ENCODE data around the gene AFG1L.
A peak's percentile ranks its signal among the peaks of the same experiment; 100 is the strongest.
"Not testable (repeated sequence)": the region's sequence is repeated elsewhere in the genome, so short reads cannot be mapped to it uniquely, and the experiment has no call there.

The AFG1L gene

GRCh38 chr6:108355120-108355519 lies 60.3 kb downstream of the AFG1L start:
- DNase-seq: no peak

GRCh38 chr6:108355890-108356289 lies 61.0 kb downstream of the AFG1L start:
- DNase-seq: no peak

GRCh38 chr6:108359901-108360882 lies 65.3 kb downstream of the AFG1L start:
- no peak for DNase-seq

GRCh38 chr6:108360919-108361311 lies 66.1 kb downstream of the AFG1L start:
- no peak for DNase-seq

- DNase-seq: peak; percentile 23
These were observed 66.6 kb downstream of the AFG1L start for GRCh38 chr6:108361312-108361932.

- no peak for DNase-seq
These were observed 67.6 kb downstream of the AFG1L start for GRCh38 chr6:108362455-108362854.

- DNase-seq: no peak
These were observed 68.3 kb downstream of the AFG1L start for GRCh38 chr6:108363113-108363512.

GRCh38 chr6:108363889-108364313 lies 69.0 kb downstream of the AFG1L start:
- DNase-seq: no peak

- DNase-seq: no peak
These were observed 69.6 kb downstream of the AFG1L start for GRCh38 chr6:108364470-108364869.

GRCh38 chr6:108365478-108365877 lies 70.6 kb downstream of the AFG1L start:
- peak; percentile 65 for DNase-seq

- no peak for DNase-seq
These were observed 71.4 kb downstream of the AFG1L start for GRCh38 chr6:108366236-108366635.

- no peak for DNase-seq
These were observed 73.7 kb downstream of the AFG1L start for GRCh38 chr6:108368431-108369030.

GRCh38 chr6:108380876-108381275 lies 86.0 kb downstream of the AFG1L start:
- no peak for DNase-seq

GRCh38 chr6:108383981-108384380 lies 89.1 kb downstream of the AFG1L start:
- DNase-seq: no peak

GRCh38 chr6:108389190-108389589 lies 94.3 kb downstream of the AFG1L start:
- not testable (repeated sequence) for DNase-seq

- no peak for DNase-seq
These were observed 100.4 kb downstream of the AFG1L start for GRCh38 chr6:108395297-108395696.

- DNase-seq: no peak
These were observed 108.4 kb downstream of the AFG1L start for GRCh38 chr6:108403236-108403635.

- no peak for DNase-seq
These were observed 112.1 kb downstream of the AFG1L start for GRCh38 chr6:108406943-108407342.

- no peak for DNase-seq
These were observed 113.3 kb downstream of the AFG1L start for GRCh38 chr6:108407904-108408827.

- no peak for DNase-seq
These were observed 114.0 kb downstream of the AFG1L start for GRCh38 chr6:108408861-108409260.

GRCh38 chr6:108416047-108416833 lies 121.4 kb downstream of the AFG1L start:
- not testable (repeated sequence) for DNase-seq

GRCh38 chr6:108417027-108417426 lies 122.2 kb downstream of the AFG1L start:
- DNase-seq: no peak
